Measurements from ENCODE around the gene TNFAIP8L2.

DNA sequence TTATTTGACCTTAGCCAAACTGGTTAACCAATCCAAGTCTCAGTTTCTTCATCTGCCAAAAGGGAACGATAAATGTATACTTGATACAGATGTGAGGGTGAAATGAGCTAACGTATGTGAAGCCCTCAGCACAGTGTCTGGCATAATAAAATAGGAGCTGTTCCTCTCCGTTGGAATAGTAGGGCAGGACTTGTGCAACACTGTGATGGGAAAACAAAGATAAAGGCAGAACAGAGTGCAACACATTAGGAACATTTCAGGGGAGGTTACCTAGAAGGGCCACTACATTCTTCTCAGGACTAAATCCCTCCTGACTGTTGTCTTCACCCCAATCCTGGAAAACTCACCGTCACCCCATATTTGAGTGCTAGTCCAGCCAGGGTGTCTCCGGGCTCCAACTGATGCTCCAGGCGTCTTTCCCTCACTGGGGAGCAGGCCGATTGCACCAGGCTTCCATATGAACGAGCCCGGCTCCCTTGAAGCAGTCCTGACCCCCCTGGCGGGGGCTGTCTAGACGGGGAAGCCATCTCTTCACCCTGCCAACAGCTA, 8.4 kb downstream of the TNFAIP8L2 start:
- TF ChIP-seq, protein P1, sequence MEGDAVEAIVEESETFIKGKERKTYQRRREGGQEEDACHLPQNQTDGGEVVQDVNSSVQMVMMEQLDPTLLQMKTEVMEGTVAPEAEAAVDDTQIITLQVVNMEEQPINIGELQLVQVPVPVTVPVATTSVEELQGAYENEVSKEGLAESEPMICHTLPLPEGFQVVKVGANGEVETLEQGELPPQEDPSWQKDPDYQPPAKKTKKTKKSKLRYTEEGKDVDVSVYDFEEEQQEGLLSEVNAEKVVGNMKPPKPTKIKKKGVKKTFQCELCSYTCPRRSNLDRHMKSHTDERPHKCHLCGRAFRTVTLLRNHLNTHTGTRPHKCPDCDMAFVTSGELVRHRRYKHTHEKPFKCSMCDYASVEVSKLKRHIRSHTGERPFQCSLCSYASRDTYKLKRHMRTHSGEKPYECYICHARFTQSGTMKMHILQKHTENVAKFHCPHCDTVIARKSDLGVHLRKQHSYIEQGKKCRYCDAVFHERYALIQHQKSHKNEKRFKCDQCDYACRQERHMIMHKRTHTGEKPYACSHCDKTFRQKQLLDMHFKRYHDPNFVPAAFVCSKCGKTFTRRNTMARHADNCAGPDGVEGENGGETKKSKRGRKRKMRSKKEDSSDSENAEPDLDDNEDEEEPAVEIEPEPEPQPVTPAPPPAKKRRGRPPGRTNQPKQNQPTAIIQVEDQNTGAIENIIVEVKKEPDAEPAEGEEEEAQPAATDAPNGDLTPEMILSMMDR (conservative IDR thresholded peaks at IDR 0.05; ENCODE audit: low read depth, low read length): no peak
- TF ChIP-seq EZH2 (IDR thresholded peaks at IDR 0.05; ENCODE audit: borderline replicate concordance, low read depth, low read length, poor library complexity, severe bottlenecking): no peak

Data from A673 (cell line).